MM.1S (cell line): ENCODE data around the gene SCRG1.

Experiments
- DNase-seq: peaks from one replicate; pipeline ENCODE4 v3.0.0-alpha.2; 2015
- H2AFZ ChIP-seq: fragments of 300-600 bp; sonication (generic); 2 replicates; pipeline ENCODE4 v1.6.0; 2016; ENCODE audit warnings: antibody characterized with exemption, low read length
- H3F3A ChIP-seq: fragments of 300-600 bp; sonication (generic); 2 replicates; pipeline ENCODE4 v1.6.1; 2016; ENCODE audit warnings: mild to moderate bottlenecking, antibody characterized with exemption, low read length, moderate library complexity, mixed read lengths; ENCODE audit not compliant: insufficient read depth
- H3K27ac ChIP-seq: fragments of 300-600 bp; sonication (generic); 2 replicates; pipeline ENCODE4 v1.5.1; 2016; ENCODE audit warnings: mild to moderate bottlenecking, low read length
- H3K27me3 ChIP-seq: fragments of 300-600 bp; sonication (generic); replicated peaks from 2 replicates; pipeline ENCODE4 v1.6.0; 2016; ENCODE audit warnings: low read length; ENCODE audit not compliant: insufficient read depth
- H3K36me3 ChIP-seq: fragments of 300-600 bp; sonication (generic); replicated peaks from 2 replicates; pipeline ENCODE4 v1.6.1; 2016; ENCODE audit warnings: mild to moderate bottlenecking, low read length, mixed read lengths; ENCODE audit not compliant: insufficient read depth
- H3K4me1 ChIP-seq: fragments of 300-600 bp; sonication (generic); 2 replicates; pipeline ENCODE4 v1.6.1; 2016; ENCODE audit warnings: low read length, mixed read lengths
- H3K4me2 ChIP-seq: fragments of 300-600 bp; sonication (generic); 2 replicates; pipeline ENCODE4 v1.6.0; 2016; ENCODE audit warnings: low read depth, low read length
- H3K4me3 ChIP-seq: fragments of 300-600 bp; sonication (generic); 2 replicates; pipeline ENCODE4 v1.5.1; 2016; ENCODE audit warnings: low read length, mixed read lengths
- H3K79me2 ChIP-seq: fragments of 300-600 bp; sonication (generic); 2 replicates; pipeline ENCODE4 v1.6.1; 2016; ENCODE audit warnings: mixed run types, low read length, mixed read lengths
- H3K9ac ChIP-seq: fragments of 300-600 bp; sonication (generic); 2 replicates; pipeline ENCODE4 v1.6.1; 2016; ENCODE audit warnings: low read length, mixed read lengths
- H3K9me2 ChIP-seq: fragments of 300-600 bp; sonication (generic); replicated peaks from 2 replicates; pipeline ENCODE4 v1.6.1; 2016; ENCODE audit warnings: mild to moderate bottlenecking, low read length, mixed read lengths; ENCODE audit not compliant: insufficient read depth
- H3K9me3 ChIP-seq: fragments of 300-600 bp; sonication (generic); replicated peaks from 2 replicates; pipeline ENCODE4 v1.6.1; 2016; ENCODE audit warnings: mild to moderate bottlenecking, low read length, mixed read lengths; ENCODE audit not compliant: insufficient read depth
- H4K20me1 ChIP-seq: fragments of 300-600 bp; sonication (generic); 2 replicates; pipeline ENCODE4 v1.6.1; 2016; ENCODE audit warnings: mild to moderate bottlenecking, low read length, moderate library complexity, mixed read lengths; ENCODE audit not compliant: insufficient read depth
- EZH2 ChIP-seq: fragments of 300-600 bp; sonication (generic); optimal IDR thresholded peaks from 2 replicates; pipeline ENCODE3; 2017; ENCODE audit warnings: low read depth, mild to moderate bottlenecking, antibody characterized with exemption, low read length, mixed read lengths
- EZH2phosphoT487 ChIP-seq: fragments of 300-600 bp; sonication (generic); IDR thresholded peaks from 2 replicates; pipeline ENCODE4 v1.6.1; 2018; ENCODE audit warnings: antibody characterized with exemption, low read length
- TF ChIP-seq, protein P1 (sequence below): fragments of 300-600 bp; sonication (generic); IDR thresholded peaks from 2 replicates; pipeline ENCODE4 v1.5.1; 2016; ENCODE audit warnings: antibody characterized with exemption, low read length, mixed read lengths

The SCRG1 gene

DNA sequence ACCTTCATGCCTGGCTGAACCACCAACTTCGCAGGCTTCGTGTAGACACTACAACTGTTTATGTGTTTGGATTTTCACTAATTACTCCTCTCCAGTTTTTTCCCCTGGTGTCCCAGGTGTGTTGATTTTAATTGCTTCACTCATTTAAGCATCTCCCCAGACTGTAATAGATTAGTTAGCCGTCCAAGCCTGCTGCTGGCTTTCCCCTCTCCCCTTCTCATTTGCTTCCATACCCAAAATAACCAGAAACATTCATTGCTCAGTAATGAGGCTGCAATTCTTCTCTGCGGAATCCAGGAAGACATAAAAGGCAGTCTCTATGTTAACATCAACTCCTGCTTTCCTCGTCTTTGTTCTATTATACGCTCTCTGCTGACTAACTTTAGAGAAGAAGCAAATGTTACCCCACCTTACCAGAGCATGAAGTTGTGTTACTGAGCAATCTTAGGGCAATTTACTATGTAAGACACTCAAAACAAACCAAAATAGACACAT, 37.9 kb upstream of the SCRG1 start:
- H2AFZ ChIP-seq: no peak overlapping the region
- no peaks in the 10 kb centered on the region for H3K36me3 ChIP-seq
- peaks cover 11% of the 10 kb centered on the region for H3K4me1 ChIP-seq
- no peaks in the 10 kb centered on the region for H3K9me2 ChIP-seq
- no peaks in the 10 kb centered on the region for H3K27me3 ChIP-seq
- H3K27ac ChIP-seq: no peak overlapping the region
- H3K9me3 ChIP-seq: no peaks in the 10 kb centered on the region
- DNase-seq: no peak
- H3K4me2 ChIP-seq: no peak overlapping the region
- TF ChIP-seq EZH2phosphoT487: no peak
- no peak for TF ChIP-seq EZH2
- TF ChIP-seq, protein P1, sequence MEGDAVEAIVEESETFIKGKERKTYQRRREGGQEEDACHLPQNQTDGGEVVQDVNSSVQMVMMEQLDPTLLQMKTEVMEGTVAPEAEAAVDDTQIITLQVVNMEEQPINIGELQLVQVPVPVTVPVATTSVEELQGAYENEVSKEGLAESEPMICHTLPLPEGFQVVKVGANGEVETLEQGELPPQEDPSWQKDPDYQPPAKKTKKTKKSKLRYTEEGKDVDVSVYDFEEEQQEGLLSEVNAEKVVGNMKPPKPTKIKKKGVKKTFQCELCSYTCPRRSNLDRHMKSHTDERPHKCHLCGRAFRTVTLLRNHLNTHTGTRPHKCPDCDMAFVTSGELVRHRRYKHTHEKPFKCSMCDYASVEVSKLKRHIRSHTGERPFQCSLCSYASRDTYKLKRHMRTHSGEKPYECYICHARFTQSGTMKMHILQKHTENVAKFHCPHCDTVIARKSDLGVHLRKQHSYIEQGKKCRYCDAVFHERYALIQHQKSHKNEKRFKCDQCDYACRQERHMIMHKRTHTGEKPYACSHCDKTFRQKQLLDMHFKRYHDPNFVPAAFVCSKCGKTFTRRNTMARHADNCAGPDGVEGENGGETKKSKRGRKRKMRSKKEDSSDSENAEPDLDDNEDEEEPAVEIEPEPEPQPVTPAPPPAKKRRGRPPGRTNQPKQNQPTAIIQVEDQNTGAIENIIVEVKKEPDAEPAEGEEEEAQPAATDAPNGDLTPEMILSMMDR: no peak
- H3K79me2 ChIP-seq: no peaks in the 10 kb centered on the region
- no peaks in the 10 kb centered on the region for H4K20me1 ChIP-seq
- H3K9ac ChIP-seq: no peak overlapping the region
- H3K4me3 ChIP-seq: no peak overlapping the region
- H3F3A ChIP-seq: peaks cover 7% of the 10 kb centered on the region; the same call in 1 of the 2 replicates

DNA sequence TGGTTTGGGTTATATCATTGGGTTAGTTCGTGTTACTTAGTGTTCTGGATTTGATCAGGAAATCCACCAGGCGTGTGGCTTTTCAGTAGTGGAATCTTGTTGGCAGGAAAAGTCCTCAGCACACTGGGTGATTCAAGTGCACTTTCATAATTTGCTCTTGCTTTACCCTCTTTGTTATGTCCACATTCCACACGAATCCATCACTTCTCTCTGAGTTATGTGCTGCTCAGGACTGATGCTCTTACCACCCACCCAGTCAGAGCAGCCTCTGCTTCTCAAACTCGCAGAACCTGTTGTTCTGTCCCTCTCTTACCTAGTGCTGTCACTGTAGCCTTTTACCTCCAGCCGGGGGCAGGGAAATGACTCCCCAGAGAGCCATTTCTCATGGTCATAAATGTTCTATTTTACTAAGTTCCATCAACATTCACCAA, 37.2 kb upstream of the SCRG1 start:
- Histone ChIP-seq H3K36me3 (no peaks in the 10 kb centered on the region), H3K4me2 (no peak overlapping the region), H3K27me3 (no peaks in the 10 kb centered on the region), H3K9me3 (no peaks in the 10 kb centered on the region), H3K79me2 (no peaks in the 10 kb centered on the region), H2AFZ (no peak overlapping the region), H3F3A (peaks cover 7% of the 10 kb centered on the region; the same call in 1 of the 2 replicates), H3K9ac (no peak overlapping the region), H3K9me2 (no peaks in the 10 kb centered on the region), H3K4me1 (peaks cover 11% of the 10 kb centered on the region), H3K4me3 (no peak overlapping the region), H3K27ac (no peak overlapping the region), H4K20me1 (no peaks in the 10 kb centered on the region)
- DNase-seq: no peak
- TF ChIP-seq EZH2 (no peak), EZH2phosphoT487 (no peak)
- TF ChIP-seq, protein P1: no peak

DNA sequence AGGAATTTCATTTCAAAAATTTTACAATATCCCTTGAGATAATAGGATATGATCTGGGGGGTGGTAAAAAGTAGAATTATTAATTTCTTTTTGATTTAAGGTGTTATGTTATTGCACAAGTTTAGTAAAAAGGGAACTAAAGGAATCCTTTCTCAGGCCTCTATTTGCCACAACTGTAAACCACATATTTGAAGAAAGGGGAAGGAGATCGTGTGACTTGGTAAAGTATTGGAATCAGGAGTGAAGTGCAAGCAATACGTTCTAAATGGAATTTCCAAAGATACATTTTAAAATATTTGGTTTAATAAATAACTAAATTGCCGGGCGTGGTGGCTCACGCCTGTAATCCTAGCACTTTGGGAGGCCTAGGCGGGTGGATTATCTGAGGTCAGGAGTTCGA, 35.3 kb upstream of the SCRG1 start:
- H3F3A ChIP-seq: peaks cover 7% of the 10 kb centered on the region; the same call in 1 of the 2 replicates
- no peaks in the 10 kb centered on the region for H3K9me2 ChIP-seq
- H3K4me2 ChIP-seq: no peak overlapping the region
- H4K20me1 ChIP-seq: no peaks in the 10 kb centered on the region
- H3K79me2 ChIP-seq: no peaks in the 10 kb centered on the region
- peaks cover 11% of the 10 kb centered on the region for H3K4me1 ChIP-seq
- no peak overlapping the region for H3K4me3 ChIP-seq
- no peak overlapping the region for H3K27ac ChIP-seq
- no peak overlapping the region for H2AFZ ChIP-seq
- no peaks in the 10 kb centered on the region for H3K27me3 ChIP-seq
- no peak overlapping the region for H3K9ac ChIP-seq
- H3K9me3 ChIP-seq: no peaks in the 10 kb centered on the region
- TF ChIP-seq EZH2 (no peak), EZH2phosphoT487 (no peak)
- TF ChIP-seq, protein P1: no peak
- no peaks in the 10 kb centered on the region for H3K36me3 ChIP-seq
- DNase-seq: no peak
